Skin epidermis (tissue), 12 donors: ENCODE results near the gene ABHD14A.
A peak's percentile ranks its signal among the peaks of the same experiment; 100 is the strongest.
"Not testable (repeated sequence)": the region's sequence is repeated elsewhere in the genome, so short reads cannot be mapped to it uniquely, and the experiment has no call there.

ENCODE experiments used
- H3K27ac ChIP-seq, 21 experiments: fragments of 200-600 bp; sonication (generic) in 11 of 21; one replicate each; pipeline ENCODE4 v1.5.0; 2020; ENCODE audit warnings: mild to moderate bottlenecking in 3 of 21, inconsistent platforms in 2 of 21, moderate library complexity in 2 of 21
- H3K4me3 ChIP-seq, 7 experiments: fragments of 200-600 bp; sonication (generic) in 2 of 7; one replicate each; pipeline ENCODE4 v1.5.0; 2020; ENCODE audit warnings: inconsistent platforms in 2 of 7, mild to moderate bottlenecking in 2 of 7, moderate library complexity in 1 of 7

Gene ABHD14A

GRCh38 chr3:51974963-51975851, at the start of gene ABHD14A:
Gene ABHD14A, plus strand, starts transcription at chr3:51975064. Its CDS starts 72 bp downstream, at chr3:51975136.
- peak within 1 kb of the TSS; percentile 51 to 79 (median 63) for H3K4me3 ChIP-seq

GRCh38 chr3:51927061-51927977, 47.5 kb upstream of the ABHD14A start:
- Histone ChIP-seq H3K4me3 (no peak overlapping the region), H3K27ac (no peak overlapping the region)

More at GRCh38 chr3:51974963-51975851, at the start of gene ABHD14A:
- peak within 1 kb of the TSS; percentile 65 to 93 (median 87) for H3K27ac ChIP-seq

- H3K27ac ChIP-seq: no peak overlapping the region
- no peak overlapping the region for H3K4me3 ChIP-seq
These were observed 46.4 kb upstream of the ABHD14A start for GRCh38 chr3:51928438-51928837.

- not testable (repeated sequence) for H3K4me3 ChIP-seq, H3K27ac ChIP-seq
These were observed 45.9 kb upstream of the ABHD14A start for GRCh38 chr3:51928981-51929380.

GRCh38 chr3:51929420-51930003, 45.4 kb upstream of the ABHD14A start:
- H3K4me3 ChIP-seq: no peak overlapping the region
- H3K27ac ChIP-seq: no peak overlapping the region

- H3K4me3 ChIP-seq: no peak overlapping the region
- H3K27ac ChIP-seq: no peak overlapping the region
These were observed 44.4 kb upstream of the ABHD14A start for GRCh38 chr3:51930439-51930838.

GRCh38 chr3:51931756-51932155, 43.1 kb upstream of the ABHD14A start:
- Histone ChIP-seq H3K4me3 (no peak overlapping the region), H3K27ac (no peak overlapping the region)

GRCh38 chr3:51932471-51933370, 42.1 kb upstream of the ABHD14A start:
- no peak overlapping the region for H3K4me3 ChIP-seq
- H3K27ac ChIP-seq: no peak overlapping the region

GRCh38 chr3:51933471-51934138, 41.3 kb upstream of the ABHD14A start:
- Histone ChIP-seq H3K27ac (no peak overlapping the region), H3K4me3 (no peak overlapping the region)

GRCh38 chr3:51934139-51934850, 40.6 kb upstream of the ABHD14A start:
- H3K4me3 ChIP-seq: no peak overlapping the region
- H3K27ac ChIP-seq: no peak overlapping the region

GRCh38 chr3:51934991-51935885, 39.6 kb upstream of the ABHD14A start:
- H3K27ac ChIP-seq: no peak overlapping the region

GRCh38 chr3:51935886-51936755, 38.7 kb upstream of the ABHD14A start:
- H3K4me3 ChIP-seq: no peak overlapping the region
- H3K27ac ChIP-seq: no peak overlapping the region

More at GRCh38 chr3:51934991-51935885, 39.6 kb upstream of the ABHD14A start:
- no peak overlapping the region for H3K4me3 ChIP-seq

GRCh38 chr3:51937014-51937413, 37.9 kb upstream of the ABHD14A start:
- Histone ChIP-seq H3K4me3 (no peak overlapping the region), H3K27ac (no peak overlapping the region)

GRCh38 chr3:51937611-51938450, 37.0 kb upstream of the ABHD14A start:
- Histone ChIP-seq H3K27ac (no peak overlapping the region), H3K4me3 (no peak overlapping the region)

GRCh38 chr3:51938780-51939425, 36.0 kb upstream of the ABHD14A start:
- Histone ChIP-seq H3K4me3 (no peak overlapping the region), H3K27ac (no peak overlapping the region)
